Neutrophil (primary cell): Measurements from ENCODE around the gene CDK15.

Experiments used
- H3K27ac ChIP-seq: fragments of 200-600 bp; sonication (generic); 2 replicates; pipeline ENCODE4 v1.5.1; 2016; ENCODE audit warnings: mild to moderate bottlenecking, moderate library complexity
- H3K27me3 ChIP-seq: fragments of 200-600 bp; sonication (generic); 2 replicates; pipeline ENCODE4 v1.6.0; 2016; ENCODE audit warnings: mild to moderate bottlenecking
- H3K36me3 ChIP-seq: fragments of 200-600 bp; sonication (generic); 2 replicates; pipeline ENCODE4 v1.5.1; 2017
- H3K4me1 ChIP-seq, 2 experiments: fragments of 200-600 bp in 1 of 2; sonication (generic) in 1 of 2; 1 replicate in 1 of 2; 2 replicates in 1 of 2; pipeline versions ENCODE4 v1.5.1 to v1.6.1; 2013 to 2016; ENCODE audit warnings: low read depth in 1 of 2, low read length in 1 of 2, mild to moderate bottlenecking in 1 of 2, moderate library complexity in 1 of 2; ENCODE audit not compliant: control insufficient read depth in 1 of 2, insufficient read depth in 1 of 2
- H3K4me3 ChIP-seq, 2 experiments: fragments of 200-600 bp in 1 of 2; sonication (generic) in 1 of 2; 1 replicate in 1 of 2; 2 replicates in 1 of 2; pipeline ENCODE4 v1.5.1; 2013 to 2016; ENCODE audit warnings: low read depth in 1 of 2, low read length in 1 of 2, mild to moderate bottlenecking in 1 of 2, moderate library complexity in 1 of 2
- H3K9me3 ChIP-seq: fragments of 200-600 bp; sonication (generic); 2 replicates; pipeline ENCODE4 v1.5.1; 2016
- CTCF ChIP-seq: fragments of 200-600 bp; sonication (generic); IDR thresholded peaks from 2 replicates; pipeline ENCODE4 v1.5.1; 2016; ENCODE audit warnings: antibody characterized with exemption

Gene CDK15

GRCh38 chr2:201790291-201790690, 16.0 kb upstream of the CDK15 start:
- no peak overlapping the region for H3K4me3 ChIP-seq
- no peak for TF ChIP-seq CTCF
- no peaks in the 10 kb centered on the region for H3K36me3 ChIP-seq
- no peaks in the 10 kb centered on the region for H3K27me3 ChIP-seq
- H3K4me1 ChIP-seq: peaks cover 5 to 12% of the 10 kb centered on the region in 2 experiments
- H3K27ac ChIP-seq: no peak overlapping the region
- no peaks in the 10 kb centered on the region for H3K9me3 ChIP-seq

DNA sequence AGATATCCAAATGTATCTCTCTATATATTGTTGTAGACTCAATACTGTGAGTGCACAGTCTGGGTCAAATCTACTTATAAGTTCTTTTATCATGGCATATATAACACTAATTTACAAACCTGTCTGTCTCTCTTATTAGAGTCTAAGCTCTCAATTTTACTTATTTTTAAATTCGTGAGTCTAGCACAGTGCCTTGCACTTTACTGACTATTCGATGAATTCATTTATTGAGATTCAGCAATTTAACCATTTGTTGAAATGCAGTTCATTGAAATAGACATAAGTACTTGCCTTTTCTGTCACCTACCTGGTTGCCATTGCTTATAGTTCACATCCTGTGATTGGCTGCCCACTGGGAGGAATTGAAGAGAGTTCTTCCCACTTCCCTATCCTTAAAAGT, 15.3 kb upstream of the CDK15 start:
- Histone ChIP-seq H3K9me3 (no peaks in the 10 kb centered on the region), H3K4me3 (no peak overlapping the region), H3K4me1 (peaks cover 5 to 12% of the 10 kb centered on the region in 2 experiments), H3K36me3 (no peaks in the 10 kb centered on the region), H3K27me3 (no peaks in the 10 kb centered on the region), H3K27ac (no peak overlapping the region)
- no peak for TF ChIP-seq CTCF

DNA sequence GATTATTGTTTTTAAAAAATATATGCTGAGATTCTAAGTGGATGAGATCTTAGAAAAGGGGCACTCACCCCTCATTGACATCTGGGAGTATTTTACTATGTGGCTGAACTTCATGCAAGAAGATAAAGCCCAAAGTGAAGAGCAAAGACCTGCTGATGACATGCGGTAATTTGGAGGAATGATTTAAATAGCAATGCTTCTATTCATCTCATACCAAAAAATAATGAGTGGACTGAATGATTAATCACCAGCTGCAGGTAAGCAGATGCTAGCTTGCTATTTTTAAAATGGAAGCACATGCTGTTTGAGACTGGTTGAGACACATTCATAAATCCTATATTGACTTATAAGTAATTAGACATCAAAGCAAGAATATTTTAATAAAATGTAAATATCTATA, 12.7 kb upstream of the CDK15 start:
- Histone ChIP-seq H3K27ac (no peak overlapping the region), H3K4me3 (no peak overlapping the region), H3K27me3 (no peaks in the 10 kb centered on the region), H3K9me3 (no peaks in the 10 kb centered on the region), H3K4me1 (no peaks in the 10 kb centered on the region), H3K36me3 (no peaks in the 10 kb centered on the region)
- no peak for TF ChIP-seq CTCF

GRCh38 chr2:201794294-201794693, 12.0 kb upstream of the CDK15 start:
- Histone ChIP-seq H3K27me3 (no peaks in the 10 kb centered on the region), H3K27ac (no peak overlapping the region), H3K36me3 (no peaks in the 10 kb centered on the region), H3K4me1 (no peaks in the 10 kb centered on the region), H3K9me3 (no peaks in the 10 kb centered on the region), H3K4me3 (no peak overlapping the region)
- TF ChIP-seq CTCF: no peak

DNA sequence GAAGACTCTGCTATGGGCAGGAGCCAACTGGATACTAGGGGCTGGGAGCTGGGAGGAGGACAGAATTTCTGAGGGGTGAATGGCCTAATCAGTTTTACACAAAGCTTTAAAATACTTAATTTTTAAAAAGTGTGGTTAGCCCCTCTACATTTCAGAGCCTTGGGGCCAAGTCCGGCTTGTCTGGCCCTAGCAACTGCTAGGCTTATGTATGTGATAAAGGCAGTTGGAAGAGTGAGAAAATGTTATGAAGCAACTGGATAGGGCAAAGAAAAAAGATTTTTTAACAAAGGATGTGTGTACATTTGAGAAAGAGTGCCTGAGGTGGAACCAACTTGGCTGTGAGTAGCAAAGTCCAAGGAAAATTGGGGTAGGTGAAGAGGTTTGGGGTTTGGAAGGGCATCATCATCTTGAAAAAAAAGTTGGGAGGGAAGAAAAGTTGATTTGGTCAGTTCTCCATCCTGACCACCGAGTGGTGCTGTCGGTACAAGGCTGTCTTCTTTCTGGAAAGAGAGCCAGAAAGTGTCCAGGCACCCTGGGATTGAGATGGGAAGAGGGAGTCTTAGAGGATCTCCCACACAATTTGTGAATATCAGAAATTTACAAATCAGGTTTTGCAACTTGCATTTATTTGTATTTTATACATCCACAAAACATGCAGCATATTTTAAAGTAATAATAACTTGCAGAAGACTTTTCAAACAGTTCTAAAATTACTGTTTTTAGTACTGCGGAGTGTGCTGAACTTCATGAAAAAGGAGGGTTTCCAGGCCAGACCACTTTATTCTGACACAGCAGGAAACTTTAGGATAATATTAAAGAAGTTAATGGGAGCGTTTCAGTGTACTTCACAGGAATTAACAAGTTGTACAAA, 10.5 kb upstream of the CDK15 start:
- H3K4me3 ChIP-seq: no peak overlapping the region
- H3K4me1 ChIP-seq: no peaks in the 10 kb centered on the region
- H3K36me3 ChIP-seq: no peaks in the 10 kb centered on the region
- TF ChIP-seq CTCF: no peak
- H3K9me3 ChIP-seq: no peaks in the 10 kb centered on the region
- no peaks in the 10 kb centered on the region for H3K27me3 ChIP-seq
- H3K27ac ChIP-seq: no peak overlapping the region
